Upper lobe of left lung (tissue), 4 donors: ENCODE data around the gene PNPLA6.

Source experiments
- CTCF ChIP-seq, 6 experiments: fragments of 450-650 bp in 4 of 6; fragments of 200-600 bp in 2 of 6; sonication (generic) in 2 of 6; IDR thresholded peaks; one replicate each; pipeline ENCODE4 v1.5.1; 2016 to 2019; ENCODE audit warnings: antibody characterized with exemption in 6 of 6
- EP300 ChIP-seq, 4 donors: sonication (generic); formaldehyde crosslinking; IDR thresholded peaks; one replicate each; pipeline ENCODE4 v1.5.1; 2017; ENCODE audit warnings: antibody characterized with exemption in 4 of 4, control low read depth in 2 of 4
- POLR2A ChIP-seq, 4 donors: fragments of 450-650 bp; IDR thresholded peaks; one replicate each; pipeline ENCODE4 v1.5.1; 2016 to 2017; ENCODE audit warnings: antibody characterized with exemption in 4 of 4, mild to moderate bottlenecking in 2 of 4
- POLR2AphosphoS5 ChIP-seq, 2 donors: sonication (generic); formaldehyde crosslinking; IDR thresholded peaks; one replicate each; pipeline ENCODE4 v1.5.1; 2017; ENCODE audit warnings: antibody characterized with exemption in 2 of 2

GRCh38 chr19:7602240-7602934 lies 66.9 kb downstream of the PNPLA6 start:
- TF ChIP-seq CTCF (IDR thresholded peaks at IDR 0.05) (no peak), POLR2AphosphoS5 (IDR thresholded peaks at IDR 0.05) (no peak), POLR2A (IDR thresholded peaks at IDR 0.05) (no peak), EP300 (IDR thresholded peaks at IDR 0.05) (no peak)
